Lung (tissue), 12 donors: Measurements from ENCODE around the gene FAM241B. TPM values are rescaled to one million over a fixed set of nuclear protein-coding genes. Genes with fewer than 3 reads are reported as not detected.

Experiments
- ATAC-seq: fragments of 200-7000 bp; cut with Tn5 transposase; one replicate; pipeline ENCODE4 v1.9.1; 2020; ENCODE audit warnings: moderate number of reproducible peaks; ENCODE audit not compliant: insufficient read depth, low FRiP score
- DNase-seq, 3 donors: peaks; one replicate each; pipeline ENCODE4 v3.0.0-alpha.2; 2013 to 2017
- H3K27ac ChIP-seq, 2 donors: one replicate each; pipeline ENCODE4 v1.5.1; 2013; ENCODE audit warnings: mild to moderate bottlenecking in 2 of 2, moderate library complexity in 2 of 2, control low read depth in 1 of 2, inconsistent platforms in 1 of 2, low read depth in 1 of 2, low read length in 1 of 2
- H3K27me3 ChIP-seq, 3 donors: one replicate each; pipeline ENCODE4 v1.5.1; 2013; ENCODE audit warnings: low read length in 2 of 3; ENCODE audit not compliant: control insufficient read depth in 3 of 3, insufficient read depth in 3 of 3
- H3K36me3 ChIP-seq, 4 donors: one replicate each; pipeline ENCODE4 v1.5.1; 2013; ENCODE audit warnings: low read length in 4 of 4, mild to moderate bottlenecking in 1 of 4, moderate library complexity in 1 of 4; ENCODE audit not compliant: control insufficient read depth in 4 of 4, insufficient read depth in 4 of 4
- H3K4me1 ChIP-seq, 5 donors: one replicate each; pipeline ENCODE4 v1.5.1; 2013; ENCODE audit warnings: low read length in 5 of 5, mild to moderate bottlenecking in 2 of 5, moderate library complexity in 1 of 5; ENCODE audit not compliant: control insufficient read depth in 5 of 5, insufficient read depth in 5 of 5
- H3K4me3 ChIP-seq: one replicate; pipeline ENCODE4 v1.5.1; 2013; ENCODE audit warnings: mild to moderate bottlenecking, control low read depth, moderate library complexity
- H3K9ac ChIP-seq, 2 donors: one replicate each; pipeline ENCODE4 v1.5.1; 2013; ENCODE audit warnings: low read length in 2 of 2, control low read depth in 1 of 2; ENCODE audit not compliant: insufficient read depth in 1 of 2
- H3K9me3 ChIP-seq, 4 donors: one replicate each; pipeline ENCODE4 v1.5.1; 2013; ENCODE audit warnings: low read length in 3 of 4, mild to moderate bottlenecking in 1 of 4, moderate library complexity in 1 of 4; ENCODE audit not compliant: control insufficient read depth in 4 of 4, insufficient read depth in 3 of 4
- CTCF ChIP-seq: IDR thresholded peaks from 2 replicates; pipeline ENCODE4 v1.5.1; 2012; ENCODE audit warnings: mild to moderate bottlenecking; ENCODE audit errors: control extremely low read depth, extremely low read depth
- WGBS, 2 donors: extraction: QIAGEN DNeasy Blood & Tissue Kit; methylation state at CpG; one replicate each; pipeline ENCODE4 v1.1.7; 2013; 5-methylcytosine and 5-hydroxymethylcytosine counted together
- polyA plus RNA-seq, 2 donors: library from polyadenylated mRNA; stranded (reverse); fragments of 200-250 nt; gene quantifications; one replicate each; pipeline ENCODE4 v1.2.1, GENCODE V29; 2013
- total RNA-seq, 2 donors: library from RNA; depleted of rRNA in 1 of 2; stranded (reverse); fragments of >200 nt in 1 of 2; gene quantifications; one replicate each; pipeline ENCODE4 v1.2.1, GENCODE V29; 2014 to 2021
- donor health status: control.
- donor health status: control.
- donor health status: Bipolar disorder and iron deficiency.
- donor health status: healthy.
- donor health status: DM: yes; HTN: yes; CAD: no.

Gene FAM241B
- total and polyA plus RNA-seq, 4 donors: 1.5 to 12.2 (median 8.4) TPM

DNA sequence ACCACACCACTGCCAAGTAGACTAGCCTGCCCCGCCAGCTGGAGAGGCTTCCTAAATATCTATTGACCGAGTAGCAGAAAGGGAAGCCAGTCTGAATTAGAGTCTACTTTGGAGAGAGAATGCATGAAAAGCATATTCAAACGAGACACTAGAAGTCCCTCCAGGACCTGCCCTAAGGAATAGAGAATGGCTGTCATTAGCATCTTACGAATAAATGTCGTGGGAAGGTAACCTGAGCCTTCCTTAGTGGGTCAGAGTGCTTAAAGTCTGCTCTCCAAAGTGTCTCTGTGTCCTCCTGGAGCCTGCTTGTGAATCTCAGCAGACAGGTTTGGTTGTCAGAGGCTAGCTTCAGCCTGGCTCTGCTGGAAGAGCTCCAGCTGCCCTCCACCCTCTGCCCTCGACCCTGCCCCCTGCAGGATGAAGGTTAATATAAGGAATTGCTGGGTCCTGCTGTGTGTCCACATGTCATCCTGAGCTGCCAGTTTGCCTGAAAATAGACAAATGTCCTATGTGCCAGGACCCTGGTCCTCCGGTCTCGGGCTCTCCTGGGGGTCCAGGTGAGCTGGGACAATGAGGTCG is 33.4 kb downstream of the FAM241B start:
- TF ChIP-seq CTCF: no peak
- Histone ChIP-seq H3K27me3 (peaks cover 0 to 4% (median 0%) of the 10 kb centered on the region in 3 donors), H3K4me3 (no peak overlapping the region), H3K27ac (no peak overlapping the region), H3K36me3 (no peaks in the 10 kb centered on the region), H3K4me1 (no peaks in the 10 kb centered on the region), H3K9ac (no peak overlapping the region), H3K9me3 (no peaks in the 10 kb centered on the region)
- ATAC-seq: no peak
- WGBS, 2 donors: 77 to 83% methylated on average over 9 of the region's 9 CpGs
- DNase-seq: no peak

GRCh38 chr10:69665474-69666320 is 35.6 kb downstream of the FAM241B start:
- DNase-seq (no peak), ATAC-seq (no peak)
- TF ChIP-seq CTCF: no peak
- WGBS, 2 donors: 67 to 91% methylated on average over 17 of the region's 17 CpGs
- no peaks in the 10 kb centered on the region for H3K36me3 ChIP-seq
- no peak overlapping the region for H3K4me3 ChIP-seq
- H3K27me3 ChIP-seq: peaks cover 0 to 4% (median 0%) of the 10 kb centered on the region in 3 donors
- no peak overlapping the region for H3K27ac ChIP-seq
- no peak overlapping the region for H3K9ac ChIP-seq
- H3K9me3 ChIP-seq: no peaks in the 10 kb centered on the region
- H3K4me1 ChIP-seq: no peaks in the 10 kb centered on the region

GRCh38 chr10:69666756-69667155 is 36.7 kb downstream of the FAM241B start:
- H3K4me3 ChIP-seq: no peak overlapping the region
- H3K4me1 ChIP-seq: no peaks in the 10 kb centered on the region
- no peak overlapping the region for H3K27ac ChIP-seq
- ATAC-seq (no peak), DNase-seq (no peak)
- H3K9me3 ChIP-seq: no peaks in the 10 kb centered on the region
- peaks cover 0 to 4% (median 0%) of the 10 kb centered on the region in 3 donors for H3K27me3 ChIP-seq
- no peak overlapping the region for H3K9ac ChIP-seq
- WGBS, 2 donors: 85 to 90% methylated on average over 4 of the region's 4 CpGs
- no peaks in the 10 kb centered on the region for H3K36me3 ChIP-seq
- TF ChIP-seq CTCF: no peak
